Measurements from ENCODE around the gene GJA5.

GRCh38 chr1:147750618-147751217 is 9.7 kb downstream of the GJA5 start:
- TF ChIP-seq CTCF (IDR thresholded peaks at IDR 0.05) = no peak
- TF ChIP-seq POLR2AphosphoS5 (IDR thresholded peaks at IDR 0.05; ENCODE audit: low read depth, low read length) = no peak
- no peak for TF ChIP-seq TCF7L2 (IDR thresholded peaks at IDR 0.05; ENCODE audit: low read depth, low read length)

Data from Panc1 (cell line).